ENCODE data around the gene ITPRIP.

ITPRIP gene, protein sequence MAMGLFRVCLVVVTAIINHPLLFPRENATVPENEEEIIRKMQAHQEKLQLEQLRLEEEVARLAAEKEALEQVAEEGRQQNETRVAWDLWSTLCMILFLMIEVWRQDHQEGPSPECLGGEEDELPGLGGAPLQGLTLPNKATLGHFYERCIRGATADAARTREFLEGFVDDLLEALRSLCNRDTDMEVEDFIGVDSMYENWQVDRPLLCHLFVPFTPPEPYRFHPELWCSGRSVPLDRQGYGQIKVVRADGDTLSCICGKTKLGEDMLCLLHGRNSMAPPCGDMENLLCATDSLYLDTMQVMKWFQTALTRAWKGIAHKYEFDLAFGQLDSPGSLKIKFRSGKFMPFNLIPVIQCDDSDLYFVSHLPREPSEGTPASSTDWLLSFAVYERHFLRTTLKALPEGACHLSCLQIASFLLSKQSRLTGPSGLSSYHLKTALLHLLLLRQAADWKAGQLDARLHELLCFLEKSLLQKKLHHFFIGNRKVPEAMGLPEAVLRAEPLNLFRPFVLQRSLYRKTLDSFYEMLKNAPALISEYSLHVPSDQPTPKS

DNA sequence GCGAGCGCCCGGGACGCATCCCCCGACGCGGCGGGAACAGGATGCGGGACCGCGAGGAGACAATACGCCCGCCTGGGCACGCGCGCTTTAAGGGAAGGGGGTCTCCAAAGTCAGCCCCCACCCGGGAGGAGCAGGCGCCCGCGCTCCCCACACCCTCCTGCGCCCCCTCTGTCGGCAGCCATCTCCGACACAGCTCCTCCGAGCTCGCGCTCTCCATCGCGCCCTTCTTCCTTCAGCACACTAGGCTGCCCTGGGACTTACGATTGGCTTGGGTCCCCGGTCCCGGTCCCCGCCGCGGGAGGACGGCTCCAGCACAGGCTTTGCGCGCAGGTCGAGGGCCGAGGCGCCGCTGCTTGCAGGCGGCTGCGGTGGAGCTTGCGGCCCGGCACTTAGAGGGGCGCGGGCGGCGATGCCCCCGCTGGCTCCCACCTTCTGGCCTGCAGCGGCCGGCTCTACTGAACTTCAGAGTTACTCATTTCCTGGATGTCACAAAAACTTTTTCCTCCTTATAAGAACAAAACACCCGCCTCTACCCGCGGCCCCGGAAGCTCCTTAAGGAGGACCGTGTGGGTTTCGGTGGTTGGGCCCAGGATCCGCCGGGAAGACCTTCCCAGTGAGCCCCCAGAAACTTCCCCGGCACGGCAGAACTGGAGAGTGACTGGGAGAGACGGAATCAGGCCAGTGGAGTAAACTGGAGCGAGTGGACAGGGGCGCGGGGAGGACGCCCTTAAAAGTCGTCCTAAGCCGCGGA is at the start of gene ITPRIP:
TSS of gene ITPRIP (minus strand) at position 481 of the 751 bp plus-strand sequence. CDS start 22,414 bp downstream, outside the sequence.
- peak; percentile 77 for DNase-seq (ENCODE audit: low spot score)

DNA sequence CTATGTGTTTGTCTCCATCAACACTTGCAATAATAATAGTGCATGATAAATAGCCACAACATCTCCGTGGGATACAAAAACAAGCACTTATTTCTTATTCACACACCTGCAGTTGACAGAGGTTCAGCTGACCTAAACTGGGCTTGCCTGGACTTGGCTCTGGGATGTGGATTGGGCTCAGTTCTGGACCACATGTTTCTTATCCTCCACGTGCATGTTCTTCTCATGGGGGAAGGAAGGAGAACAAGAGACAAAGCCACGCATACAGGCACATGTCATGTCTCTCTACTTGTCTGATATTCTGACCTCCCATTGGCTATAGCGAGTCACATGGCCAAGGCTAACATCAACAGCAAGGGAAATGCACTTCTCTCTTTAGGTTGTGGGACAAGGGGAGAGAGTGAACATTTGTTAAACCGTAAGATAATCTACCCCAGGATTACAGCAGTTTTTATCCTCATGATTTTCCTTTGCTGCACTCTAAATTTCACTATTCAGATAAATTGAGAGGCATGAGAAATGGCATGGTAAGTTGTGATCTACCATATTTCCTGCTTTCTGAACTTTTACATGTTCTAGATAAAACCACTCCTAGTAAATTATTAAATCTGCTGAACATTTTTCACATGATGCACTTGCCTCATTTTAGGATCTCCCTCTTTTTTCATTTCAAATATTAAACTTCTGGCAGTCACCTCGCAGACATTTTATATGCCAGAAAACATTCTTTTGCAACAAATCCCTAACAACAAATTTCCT is 49.0 kb upstream of the ITPRIP start:
- DNase-seq (ENCODE audit: low spot score): no peak

DNA sequence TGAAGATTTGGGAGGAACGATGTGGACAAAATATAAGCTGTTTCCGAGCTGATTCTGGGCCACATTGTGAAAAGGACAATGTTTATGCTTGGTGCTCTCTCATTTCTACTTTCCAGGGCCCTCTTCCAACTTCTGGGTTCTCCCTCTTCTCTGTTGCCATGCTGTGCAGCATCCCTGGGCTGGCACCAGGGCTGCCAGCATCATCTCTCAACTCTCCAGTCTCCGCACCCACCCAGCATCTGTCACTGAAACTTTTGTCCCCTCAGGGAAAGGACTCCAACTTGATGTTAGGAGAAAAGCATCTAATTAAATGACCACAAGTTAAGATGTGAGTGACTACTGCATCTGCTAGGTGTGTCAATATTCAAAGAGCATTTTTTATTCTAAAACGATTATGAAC is 42.1 kb upstream of the ITPRIP start:
- DNase-seq (ENCODE audit: low spot score): no peak

DNA sequence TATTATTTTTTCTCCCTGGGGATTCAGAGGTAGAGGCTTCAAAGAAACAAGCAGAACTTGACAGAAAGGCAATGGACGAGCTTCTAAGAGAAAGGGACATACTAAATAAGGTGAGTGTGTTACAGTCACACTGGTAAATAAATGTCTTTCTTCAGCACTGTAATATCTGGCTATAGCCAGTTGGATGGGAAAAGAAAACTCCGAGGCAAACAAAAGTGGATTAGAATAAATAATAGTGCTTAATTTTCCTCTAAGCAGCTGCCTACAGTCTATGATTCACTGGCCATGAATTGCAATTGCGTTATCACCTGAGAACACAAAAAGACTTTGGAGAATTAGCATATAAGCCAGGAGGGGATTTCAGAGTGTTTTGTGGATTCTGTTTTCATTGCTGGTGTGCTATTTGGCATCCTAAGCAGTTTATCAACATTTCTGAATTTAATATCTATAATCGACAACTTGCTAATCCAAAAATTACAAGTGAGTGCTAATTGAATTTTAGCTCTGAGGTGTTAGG is 38.6 kb upstream of the ITPRIP start:
- no peak for DNase-seq (ENCODE audit: low spot score)

DNA sequence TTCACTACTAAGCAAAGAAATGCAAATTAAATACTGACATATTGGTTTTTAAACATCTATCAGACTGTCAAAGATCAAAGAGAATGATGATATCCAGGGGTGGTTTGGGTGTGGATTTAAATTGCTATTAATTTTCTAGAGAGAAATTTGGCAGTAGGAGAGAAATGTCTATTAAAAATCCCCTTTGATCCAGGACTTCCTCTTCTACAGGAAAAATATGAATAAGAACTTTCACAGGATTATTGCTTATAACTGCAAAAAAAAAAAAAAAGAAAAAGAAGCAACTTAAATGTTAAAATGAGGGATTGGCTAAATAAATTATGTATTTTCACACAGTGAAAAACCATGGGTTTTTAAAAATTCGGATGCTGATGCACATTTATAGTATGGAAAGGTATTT is 36.3 kb upstream of the ITPRIP start:
- DNase-seq (ENCODE audit: low spot score): no peak

DNA sequence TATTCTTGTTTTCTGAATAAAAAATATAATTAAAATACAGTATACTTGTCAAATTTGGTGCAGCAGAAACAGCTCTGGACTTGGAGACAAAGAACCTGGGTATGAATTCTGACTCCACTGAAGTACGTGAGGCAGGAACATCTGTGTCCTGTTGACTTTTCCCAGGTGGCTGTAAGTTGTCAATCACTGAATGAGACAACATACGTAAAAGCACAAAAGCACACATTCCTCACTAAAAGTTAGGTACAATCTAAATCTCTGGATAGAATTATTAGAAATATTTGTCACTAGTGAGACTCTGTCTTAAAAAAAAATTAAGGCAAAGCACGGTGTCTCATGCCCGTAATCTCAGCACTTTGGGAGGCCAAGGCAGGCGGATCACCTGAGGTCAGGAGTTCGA is 33.5 kb upstream of the ITPRIP start:
- DNase-seq (ENCODE audit: low spot score): no peak

DNA sequence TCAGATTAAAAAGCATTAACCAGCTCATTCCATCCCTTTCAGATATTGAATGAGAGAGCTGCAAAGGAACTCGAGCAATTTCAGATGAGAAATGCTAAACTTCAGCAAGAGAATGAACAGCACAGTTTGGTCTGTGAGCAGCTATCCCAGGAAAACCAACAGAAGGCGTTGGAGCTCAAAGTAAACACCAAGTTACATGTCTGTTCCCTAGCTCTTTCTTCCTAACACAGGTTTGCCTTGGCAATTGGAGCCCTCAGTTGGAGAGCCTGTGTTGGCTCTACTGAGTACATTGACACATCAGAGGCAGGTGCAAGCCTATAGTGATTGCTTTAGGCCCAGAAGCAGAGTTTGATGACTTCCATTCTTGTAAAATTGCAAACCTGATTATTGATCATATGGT is 30.1 kb upstream of the ITPRIP start:
- no peak for DNase-seq (ENCODE audit: low spot score)

DNA sequence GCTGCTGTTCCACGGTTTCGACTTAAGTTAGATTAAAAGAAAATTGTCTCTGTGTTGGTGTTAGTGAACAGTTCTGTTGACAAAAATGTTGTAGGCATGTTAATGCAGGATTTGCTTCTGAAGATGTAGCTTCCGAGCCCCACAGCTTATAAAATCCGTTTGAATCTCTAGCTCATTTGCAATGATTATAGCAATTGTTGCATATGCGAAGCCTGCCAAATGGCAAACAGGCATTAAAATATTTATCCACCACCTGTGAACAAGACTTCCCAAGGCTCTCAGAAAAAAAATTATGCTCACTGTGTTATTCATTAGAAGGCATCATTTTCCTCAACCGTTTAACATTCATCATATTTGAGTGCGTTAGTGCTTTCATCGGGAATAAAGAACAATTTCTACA is 29.6 kb upstream of the ITPRIP start:
- no peak for DNase-seq (ENCODE audit: low spot score)

DNA sequence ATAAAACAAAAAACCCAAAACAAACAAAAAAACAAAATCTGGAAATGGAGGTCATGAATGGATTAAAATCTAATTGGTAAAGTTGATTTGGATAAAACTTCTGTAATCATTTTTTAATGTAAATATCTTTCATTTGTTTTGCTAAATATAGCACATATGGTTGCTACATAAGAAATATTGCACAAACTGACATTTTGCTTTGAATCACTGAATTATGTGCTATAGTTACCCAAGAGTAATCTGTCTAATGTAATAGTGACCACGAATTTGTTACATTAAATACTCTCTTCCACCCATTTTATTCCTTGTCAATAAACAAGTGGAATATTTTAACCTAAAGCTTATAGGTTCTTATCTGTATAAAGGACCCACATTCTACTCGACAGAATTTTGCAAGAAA is 21.5 kb upstream of the ITPRIP start:
- no peak for DNase-seq (ENCODE audit: low spot score)

DNA sequence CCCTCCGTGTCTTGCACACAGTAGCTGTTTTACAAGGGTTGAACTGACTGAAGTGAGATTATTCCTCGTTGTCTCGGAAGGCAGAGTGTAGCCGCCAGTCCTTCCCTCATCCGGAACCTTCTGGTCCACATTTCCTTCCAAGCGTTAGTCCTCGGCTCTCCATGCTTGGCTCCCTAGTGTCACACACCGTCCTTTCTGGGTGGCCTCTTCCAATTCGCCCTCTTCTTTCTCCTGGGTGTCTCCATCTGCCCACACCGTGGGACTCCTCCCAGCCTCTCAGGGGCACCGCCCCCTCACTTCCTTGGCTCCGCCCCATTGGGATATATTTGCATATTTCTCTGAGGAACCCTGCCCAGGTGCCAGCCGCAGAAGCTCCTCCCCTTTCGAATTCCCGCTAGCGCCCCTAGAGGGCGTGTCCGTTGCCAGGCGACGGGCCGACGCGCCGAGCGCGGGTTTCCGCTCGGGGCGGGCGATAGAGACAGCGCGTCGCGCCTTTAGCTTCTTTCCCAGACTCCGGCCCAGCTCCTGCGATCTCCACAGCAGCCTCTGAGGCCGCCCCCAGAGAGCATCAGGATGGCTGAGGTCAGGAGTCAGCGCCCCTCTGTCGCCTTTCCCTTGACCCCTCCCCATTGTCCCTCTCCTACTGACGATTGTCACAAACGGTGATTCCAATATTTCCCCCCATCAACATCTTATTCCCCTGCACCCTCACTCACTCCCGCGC is 15.2 kb upstream of the ITPRIP start, which contains the start of gene CFAP58:
TSS of gene CFAP58 (plus strand) at position 509 of the 724 bp plus-strand sequence. CDS start at position 574, 65 bp downstream.
- DNase-seq (ENCODE audit: low spot score): peak; percentile 82

DNA sequence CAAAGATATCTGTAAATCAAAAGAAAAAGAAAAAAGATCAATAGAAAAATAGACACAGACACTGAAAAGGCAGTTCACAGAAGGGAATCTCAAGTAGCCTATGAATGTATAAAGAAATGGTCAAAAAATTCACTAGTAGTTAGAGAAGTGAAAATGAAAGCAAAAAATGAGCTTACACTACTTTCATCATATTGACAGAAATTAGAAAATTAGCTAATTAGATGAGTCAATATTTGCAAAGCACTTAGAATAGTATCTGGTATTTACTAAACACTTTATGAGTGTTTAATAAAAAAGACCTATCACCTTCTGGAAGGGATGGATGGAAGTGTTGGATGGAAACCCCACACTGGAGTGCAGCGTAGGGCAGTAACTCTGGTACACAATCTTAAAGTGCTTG is 13.7 kb upstream of the ITPRIP start:
- no peak for DNase-seq (ENCODE audit: low spot score)

DNA sequence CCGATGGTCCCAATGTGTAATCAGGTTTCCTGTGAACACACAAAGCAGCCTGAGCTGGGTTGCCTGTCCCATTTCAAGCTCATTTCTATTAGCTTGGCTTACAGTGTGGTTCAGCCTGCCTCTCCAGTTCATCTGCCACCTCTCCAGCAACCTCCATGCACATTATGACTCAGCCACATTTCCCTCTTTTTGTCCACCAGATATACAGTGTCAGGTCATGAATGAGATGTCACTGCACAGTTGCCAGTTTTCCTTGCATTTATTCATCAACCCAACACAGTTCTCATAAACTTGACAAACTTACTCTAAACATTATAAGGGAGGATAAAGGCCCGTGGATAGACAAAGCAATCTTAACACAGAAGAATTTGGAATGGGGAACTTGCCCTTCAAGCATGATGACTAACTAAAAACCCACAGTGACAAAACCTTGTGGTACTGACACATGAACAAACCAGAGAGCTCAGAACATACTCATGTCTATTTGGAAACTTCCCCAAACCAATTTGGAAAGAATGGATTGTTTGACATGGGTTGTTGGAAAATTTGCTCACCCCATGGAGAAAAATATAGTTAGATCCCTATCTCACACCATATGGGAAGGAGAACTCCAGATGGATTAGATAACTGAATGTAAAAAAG is 12.9 kb upstream of the ITPRIP start:
- peak; percentile 68 for DNase-seq (ENCODE audit: low spot score)

DNA sequence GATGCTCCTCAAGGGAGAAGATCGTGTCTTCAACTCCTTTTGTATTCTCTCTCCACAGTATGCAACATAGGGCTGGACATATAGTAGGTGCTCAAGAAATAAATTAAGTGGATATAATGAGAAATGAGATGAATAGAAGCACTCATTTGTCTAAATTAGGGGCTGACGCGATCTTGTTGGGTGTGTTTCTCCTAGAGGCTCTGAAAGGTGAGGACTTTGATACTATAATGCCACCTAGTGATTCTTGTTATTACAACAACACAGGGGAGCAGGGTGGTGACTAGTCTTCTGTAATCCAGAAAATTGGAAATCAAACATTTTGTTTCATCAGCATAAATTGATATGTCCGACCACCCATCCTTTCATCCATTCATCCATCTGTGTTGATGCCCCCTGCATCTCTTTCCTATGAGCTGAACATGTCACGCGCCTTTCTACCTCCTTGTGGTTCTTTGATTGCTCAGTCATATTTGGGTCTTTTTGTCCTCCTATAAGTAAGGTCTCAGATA is 11.9 kb upstream of the ITPRIP start:
- peak; percentile 50 for DNase-seq (ENCODE audit: low spot score)

DNA sequence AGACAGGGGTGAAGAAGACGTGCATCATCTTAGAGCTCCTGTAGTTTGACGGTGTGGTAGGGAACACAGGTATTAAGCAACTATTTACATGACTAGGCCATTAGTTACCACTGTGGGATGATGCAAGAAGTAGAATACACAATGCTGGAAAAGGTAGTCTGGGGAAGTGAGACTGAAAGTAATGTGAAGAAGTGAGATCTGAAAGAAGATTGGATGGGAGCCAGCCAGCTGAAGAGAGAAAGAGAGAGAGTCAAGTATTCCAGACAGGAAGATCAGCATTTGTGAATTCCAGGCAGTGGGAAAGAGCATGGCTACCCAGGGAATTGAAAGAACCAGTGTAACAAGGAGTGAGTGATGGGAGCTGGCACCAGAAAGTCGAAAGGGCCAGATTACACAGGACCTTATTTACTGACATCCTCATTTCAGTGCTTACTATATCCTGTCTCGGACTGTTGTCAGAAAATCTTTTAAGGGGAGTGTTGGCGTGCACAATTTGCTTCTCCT is 11.4 kb upstream of the ITPRIP start:
- DNase-seq (ENCODE audit: low spot score): no peak

DNA sequence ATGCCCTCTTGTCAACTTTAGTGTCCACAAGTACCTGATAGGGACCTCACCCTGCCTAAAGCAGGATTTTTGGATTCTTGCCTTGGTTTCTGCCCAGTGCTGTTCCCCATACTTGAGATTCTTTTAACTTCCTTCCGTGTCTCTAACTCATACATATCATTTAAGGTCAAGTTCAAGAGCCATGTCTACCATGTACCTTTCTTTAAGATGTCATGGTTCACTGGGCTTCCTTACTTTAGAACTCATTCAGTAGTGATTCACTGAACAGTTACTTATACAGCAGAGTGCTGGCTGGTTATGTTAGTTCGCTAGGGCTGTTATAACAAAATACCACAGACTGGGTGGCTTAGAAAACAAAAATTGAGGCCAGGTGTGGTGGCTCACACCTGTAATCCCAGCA is 10.3 kb upstream of the ITPRIP start:
- DNase-seq (ENCODE audit: low spot score): no peak

DNA sequence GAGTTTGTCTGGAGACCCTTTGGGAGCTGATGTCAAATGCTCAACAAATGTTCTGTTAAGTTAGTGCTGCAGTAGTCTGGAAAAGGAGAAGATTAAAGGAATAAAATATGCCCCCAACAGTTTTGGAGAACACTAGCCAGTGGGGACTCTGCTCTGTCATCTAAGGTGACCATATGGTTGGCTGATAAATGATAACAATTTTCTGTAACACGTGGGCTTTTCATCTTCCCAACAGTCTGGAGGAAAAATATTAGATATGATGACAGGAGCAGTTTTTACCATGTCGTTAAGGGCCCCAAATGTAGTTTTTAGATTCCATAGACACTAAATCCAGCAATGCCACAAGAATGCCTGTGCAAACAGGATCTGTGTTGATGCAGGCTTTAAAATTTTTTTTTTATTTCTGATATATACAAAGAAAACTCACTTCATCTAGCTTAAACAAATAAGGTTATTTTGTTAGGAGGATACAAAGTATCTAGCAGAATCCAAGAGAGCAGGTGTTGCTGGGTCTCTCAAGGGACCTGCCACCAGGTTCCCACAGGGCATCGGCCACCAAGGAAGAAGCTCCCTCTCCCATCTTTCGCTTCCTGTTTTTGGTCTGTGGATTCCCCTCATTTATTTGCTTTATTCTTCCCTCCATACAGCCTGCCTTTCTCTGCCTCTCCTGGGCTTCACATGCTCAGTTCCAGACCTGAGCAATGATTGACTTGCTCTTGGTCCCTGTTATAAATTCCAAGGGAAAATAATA is 9.2 kb upstream of the ITPRIP start:
- DNase-seq (ENCODE audit: low spot score): no peak

DNA sequence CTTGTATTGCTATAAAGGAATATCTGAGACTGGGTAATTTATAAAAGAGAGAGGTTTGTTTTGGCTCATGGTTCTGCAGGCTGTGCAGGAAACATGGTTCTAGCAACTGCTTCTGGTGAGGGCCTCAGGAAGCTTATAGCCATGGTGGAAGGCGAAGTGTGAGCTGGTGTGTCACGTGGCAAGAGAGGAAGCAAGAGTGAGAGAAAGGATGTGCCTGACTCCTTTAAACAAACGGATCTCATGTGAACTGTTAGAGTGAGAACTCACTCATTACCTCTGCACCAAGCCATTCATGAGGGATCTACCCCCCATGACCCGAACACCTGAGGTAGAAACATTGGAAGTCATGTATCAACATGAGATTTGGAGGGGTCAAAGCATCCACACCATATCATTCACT is 7.7 kb upstream of the ITPRIP start:
- no peak for DNase-seq (ENCODE audit: low spot score)

DNA sequence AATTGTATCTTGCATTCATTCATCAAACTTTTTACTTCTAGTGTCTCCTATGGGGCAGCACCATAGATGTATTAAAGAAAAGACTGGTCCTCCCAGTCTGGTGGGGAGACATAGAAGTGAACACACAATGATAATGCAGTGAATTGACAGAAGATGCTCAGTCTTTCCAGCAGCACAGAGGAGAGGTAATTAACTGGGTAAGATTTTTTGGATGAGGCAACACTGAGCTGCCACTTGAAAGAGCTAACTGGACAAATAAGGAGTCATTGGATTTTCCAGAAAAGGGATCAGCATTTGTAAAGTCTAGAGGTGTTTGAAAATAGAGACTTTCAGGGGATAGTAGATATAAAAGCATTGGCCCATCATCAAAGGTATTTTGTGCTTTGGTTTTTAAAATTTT is 7.2 kb upstream of the ITPRIP start:
- no peak for DNase-seq (ENCODE audit: low spot score)

DNA sequence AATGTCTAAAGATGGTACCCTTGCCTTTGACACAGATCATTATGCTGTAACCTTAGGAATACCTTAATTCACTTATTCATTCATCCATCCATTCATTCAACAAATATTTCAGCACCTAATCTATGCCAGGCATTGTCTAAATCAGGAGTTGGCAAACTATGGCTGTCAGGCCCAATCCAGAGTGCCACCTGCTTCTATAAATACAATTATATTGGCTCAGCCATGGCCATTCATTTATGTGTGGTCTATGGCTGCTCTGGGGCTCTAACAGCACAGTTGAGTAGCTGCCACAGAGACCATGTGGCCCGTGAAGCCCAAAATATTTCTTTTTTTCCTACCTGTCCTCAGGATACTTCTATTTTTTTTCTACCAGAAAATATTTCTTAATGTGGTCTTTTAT is 6.0 kb upstream of the ITPRIP start:
- DNase-seq (ENCODE audit: low spot score): no peak

DNA sequence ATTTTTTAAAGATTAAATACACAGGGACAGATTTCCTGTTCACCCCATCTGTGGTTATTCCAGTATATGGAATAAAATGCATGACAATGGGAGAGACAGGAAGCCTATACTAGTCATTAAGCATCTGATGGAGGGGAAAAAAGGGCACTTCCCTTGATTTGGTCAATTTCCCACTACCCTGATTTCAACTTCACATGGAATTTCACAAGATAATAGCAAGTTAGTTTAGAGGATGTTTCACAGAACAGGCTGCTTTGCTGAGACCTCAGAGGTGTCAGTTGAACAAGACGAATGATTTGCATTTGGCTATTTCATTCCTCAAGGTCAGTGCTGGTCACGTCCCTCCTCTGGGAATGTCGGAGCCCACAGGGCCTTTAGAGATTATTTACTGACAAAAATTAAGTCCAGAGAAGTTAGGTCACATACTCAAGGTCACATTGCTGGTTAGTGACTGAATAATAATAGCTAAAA is 4.7 kb upstream of the ITPRIP start:
- no peak for DNase-seq (ENCODE audit: low spot score)
